COLO668 (cell line): ENCODE data around the gene RAP1A.
"Not testable (repeated sequence)": the region's sequence is repeated elsewhere in the genome, so short reads cannot be mapped to it uniquely, and the experiment has no call there.

ENCODE experiments used
- DNase-seq: peaks from one replicate; lab custom pipeline; 2025; ENCODE audit not compliant: unreplicated experiment; lab: John Stamatoyannopoulos, UW

The RAP1A gene

GRCh38 chr1:111735321-111735720 lies 115.7 kb downstream of the RAP1A start:
- no peak for DNase-seq

GRCh38 chr1:111735858-111736544 lies 116.4 kb downstream of the RAP1A start:
- DNase-seq = peak; percentile 30

GRCh38 chr1:111736548-111737215 lies 117.1 kb downstream of the RAP1A start:
- DNase-seq = no peak

- DNase-seq = no peak
Measured at GRCh38 chr1:111737216-111738132, 117.9 kb downstream of the RAP1A start.

GRCh38 chr1:111738133-111738435 lies 118.5 kb downstream of the RAP1A start:
- DNase-seq = no peak

GRCh38 chr1:111738436-111739193 lies 119.0 kb downstream of the RAP1A start:
- peak; percentile 90 for DNase-seq

GRCh38 chr1:111739194-111739924 lies 119.8 kb downstream of the RAP1A start, which contains the start of gene INKA2:
Gene INKA2, minus strand, starts transcription at chr1:111739395. Its CDS starts 153 bp downstream, at chr1:111739242.
- peak; percentile 97 for DNase-seq

- DNase-seq = peak; percentile 75
Measured at GRCh38 chr1:111739925-111740765, 120.6 kb downstream of the RAP1A start.

- DNase-seq = not testable (repeated sequence)
Measured at GRCh38 chr1:111742292-111742691, 122.7 kb downstream of the RAP1A start.

GRCh38 chr1:111742938-111743549 lies 123.5 kb downstream of the RAP1A start:
- no peak for DNase-seq

GRCh38 chr1:111743679-111744101 lies 124.1 kb downstream of the RAP1A start:
- DNase-seq = no peak

GRCh38 chr1:111745675-111746613 lies 126.4 kb downstream of the RAP1A start:
- DNase-seq = peak; percentile 44

- no peak for DNase-seq
Measured at GRCh38 chr1:111746614-111746999, 127.0 kb downstream of the RAP1A start.

- peak; percentile 63 for DNase-seq
Measured at GRCh38 chr1:111747282-111747734, 127.7 kb downstream of the RAP1A start.

GRCh38 chr1:111747947-111748346 lies 128.4 kb downstream of the RAP1A start:
- no peak for DNase-seq

GRCh38 chr1:111749628-111750027 lies 130.0 kb downstream of the RAP1A start:
- DNase-seq = no peak

- no peak for DNase-seq
Measured at GRCh38 chr1:111750856-111751255, 131.3 kb downstream of the RAP1A start.
